Common myeloid progenitor, CD34-positive (primary cell): ENCODE data around the gene RASSF6.
"Not testable (repeated sequence)": the region's sequence is repeated elsewhere in the genome, so short reads cannot be mapped to it uniquely, and the experiment has no call there.

Experiments used
- CTCF ChIA-PET: fragments of 350-600 bp; sonication (Branson Sonifier 250); formaldehyde crosslinking; loops from one replicate; lab custom pipeline; 2021; ENCODE audit warnings: antibody characterized with exemption; lab: Charles Lee
- POLR2A ChIA-PET: fragments of 350-600 bp; sonication (Branson Sonifier 250); formaldehyde crosslinking; loops from one replicate; lab custom pipeline; 2021; ENCODE audit warnings: antibody characterized with exemption; lab: Charles Lee
- DNase-seq, 3 donors: peaks; one replicate each; pipeline versions ENCODE4 v3.0.0 to v3.0.0-alpha.2; 2013
- H3K27ac ChIP-seq, 2 experiments: 1 replicate in 1 of 2; 2 replicates in 1 of 2; pipeline ENCODE4 v1.7.0; 2013; ENCODE audit warnings: inconsistent platforms in 2 of 2, low read length in 2 of 2, mild to moderate bottlenecking in 2 of 2, low read depth in 1 of 2, moderate library complexity in 1 of 2; ENCODE audit not compliant: severe bottlenecking in 2 of 2, insufficient read depth in 1 of 2, poor library complexity in 1 of 2
- H3K27me3 ChIP-seq, 5 experiments: replicated peaks in 2 of 5; 1 replicate in 3 of 5; 2 replicates in 2 of 5; pipeline versions ENCODE4 v1.6.1 to v1.7.0; 2013; ENCODE audit warnings: low read length in 4 of 5, mild to moderate bottlenecking in 2 of 5, moderate library complexity in 2 of 5, inconsistent platforms in 1 of 5; ENCODE audit not compliant: insufficient read depth in 5 of 5, control insufficient read depth in 4 of 5
- H3K36me3 ChIP-seq, 4 experiments: 1 replicate in 2 of 4; 2 replicates in 2 of 4; pipeline versions ENCODE4 v1.6.1 to v1.7.0; 2013; ENCODE audit warnings: low read length in 3 of 4, control low read depth in 1 of 4, mild to moderate bottlenecking in 1 of 4; ENCODE audit not compliant: control insufficient read depth in 4 of 4, insufficient read depth in 4 of 4
- H3K4me1 ChIP-seq, 4 experiments: 1 replicate in 3 of 4; 2 replicates in 1 of 4; pipeline versions ENCODE4 v1.6.1 to v1.7.1; 2013; ENCODE audit warnings: low read length in 3 of 4, mild to moderate bottlenecking in 3 of 4, control low read depth in 1 of 4, inconsistent platforms in 1 of 4, moderate library complexity in 1 of 4; ENCODE audit not compliant: control insufficient read depth in 4 of 4, insufficient read depth in 4 of 4; ENCODE audit errors: control extremely low read depth in 1 of 4
- H3K4me3 ChIP-seq, 7 experiments: 1 replicate in 4 of 7; 2 replicates in 3 of 7; pipeline versions ENCODE4 v1.5.1 to v1.7.0; 2013; ENCODE audit warnings: mild to moderate bottlenecking in 7 of 7, low read length in 6 of 7, moderate library complexity in 6 of 7, inconsistent platforms in 2 of 7, low read depth in 2 of 7, control low read depth in 1 of 7; ENCODE audit not compliant: insufficient read depth in 4 of 7, control insufficient read depth in 1 of 7; ENCODE audit errors: extremely low read depth in 1 of 7
- H3K9me3 ChIP-seq, 5 experiments: 1 replicate in 4 of 5; 2 replicates in 1 of 5; pipeline versions ENCODE4 v1.6.1 to v1.7.1; 2013; ENCODE audit warnings: low read length in 4 of 5, mild to moderate bottlenecking in 2 of 5, inconsistent platforms in 1 of 5, low read depth in 1 of 5, moderate library complexity in 1 of 5; ENCODE audit not compliant: control insufficient read depth in 4 of 5, insufficient read depth in 2 of 5; ENCODE audit errors: control extremely low read depth in 1 of 5
- WGBS: methylation state at CpG from one replicate; pipeline ENCODE4 v1.1.5; 2013; ENCODE audit not compliant: insufficient coverage; 5-methylcytosine and 5-hydroxymethylcytosine counted together

RASSF6 gene

DNA sequence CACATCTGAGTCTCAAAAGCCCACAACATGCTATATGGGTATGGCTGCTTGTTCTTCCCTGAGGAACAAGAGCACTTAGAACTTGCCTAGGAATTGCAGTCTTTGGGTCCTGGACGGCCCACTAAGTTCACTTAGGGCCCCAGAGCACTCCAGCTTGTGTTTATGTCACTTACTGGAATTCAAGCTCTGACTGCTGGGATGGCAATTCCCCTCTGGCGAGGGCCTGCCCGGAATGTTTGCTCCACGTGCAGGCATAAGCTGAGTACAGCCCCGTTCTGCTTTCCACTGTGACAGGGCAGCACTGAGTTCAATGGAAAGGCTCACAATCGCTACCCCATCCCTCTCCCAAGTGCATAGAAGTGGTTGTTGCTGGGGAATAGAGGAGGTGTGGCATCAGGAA lies 25.9 kb upstream of the RASSF6 start:
- ChIA-PET POLR2A (no interaction called here), CTCF (interaction anchor here (0.6 to 1.1 kb wide), 2 partner anchors 18 to 42 kb away, joined by 3 read pairs; no protein-coding TSS in a partner anchor)
- Histone ChIP-seq H3K36me3 (no peaks in the 10 kb centered on the region), H3K27ac (no peak overlapping the region), H3K4me3 (no peak overlapping the region), H3K9me3 (peaks cover 0 to 5% (median 0%) of the 10 kb centered on the region in 5 experiments), H3K4me1 (no peaks in the 10 kb centered on the region), H3K27me3 (no peaks in the 10 kb centered on the region)
- no peak for DNase-seq
- 94% methylated on average over 5 of the region's 6 CpGs for WGBS

DNA sequence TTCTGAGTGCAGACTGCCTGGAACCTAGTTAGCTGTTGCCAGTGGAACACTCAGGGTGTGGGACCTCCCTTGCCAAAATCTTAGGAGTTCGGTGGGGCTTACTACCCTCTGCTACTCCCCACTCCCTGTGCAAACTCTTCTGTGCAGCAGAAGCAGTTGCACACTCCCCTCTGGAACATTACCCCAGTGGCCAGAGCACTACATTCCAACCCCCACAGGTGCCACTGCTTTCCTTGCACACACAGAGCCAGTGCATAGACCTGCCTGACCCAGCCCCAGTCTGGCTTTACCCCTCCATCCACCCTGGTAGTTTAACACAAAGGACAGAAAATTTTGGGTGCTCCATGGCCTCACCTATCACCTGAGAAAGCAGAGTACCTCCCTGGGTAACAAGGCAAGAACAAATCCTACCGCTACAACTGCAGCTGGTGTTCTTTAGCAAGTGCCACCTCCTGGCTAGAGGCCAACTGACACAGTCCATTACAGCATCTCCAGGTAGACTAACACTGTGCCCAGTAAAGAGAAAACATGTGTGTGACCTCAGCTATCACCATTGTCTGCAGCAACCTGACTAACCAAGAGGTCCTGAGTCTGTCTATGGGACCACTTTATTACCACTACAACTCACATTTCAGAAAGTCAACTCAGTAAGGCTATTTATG lies 11.5 kb upstream of the RASSF6 start:
- ChIA-PET POLR2A (no interaction called here), CTCF (interaction anchor here (1.0 to 2.3 kb wide), 2 partner anchors 25 to 36 kb away, joined by 4 to 6 read pairs; no protein-coding TSS in a partner anchor)
- 100% methylated on average over 2 of the region's 2 CpGs for WGBS
- no peak overlapping the region for H3K27ac ChIP-seq
- no peaks in the 10 kb centered on the region for H3K27me3 ChIP-seq
- H3K36me3 ChIP-seq: no peaks in the 10 kb centered on the region
- no peaks in the 10 kb centered on the region for H3K4me1 ChIP-seq
- H3K9me3 ChIP-seq: no peaks in the 10 kb centered on the region
- H3K4me3 ChIP-seq: no peak overlapping the region
- no peak for DNase-seq

DNA sequence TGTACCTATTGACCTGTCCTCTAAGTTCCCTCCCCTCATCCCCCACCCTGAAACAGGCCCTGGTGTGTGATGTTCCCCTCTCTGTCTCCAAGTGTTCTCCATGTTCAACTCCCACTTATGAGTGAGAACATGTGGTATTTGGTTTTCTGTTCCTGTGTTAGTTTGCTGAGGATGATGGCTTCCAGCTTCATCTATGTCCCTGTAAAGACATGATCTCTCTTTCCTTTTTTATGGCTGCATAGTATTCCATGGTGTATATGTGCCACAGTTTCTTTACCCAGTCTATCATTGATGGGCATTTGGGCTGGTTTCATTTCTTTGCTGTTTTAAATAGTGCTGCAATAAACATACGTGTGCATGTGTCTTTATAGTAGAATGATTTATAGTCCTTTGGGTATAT lies 8.6 kb upstream of the RASSF6 start:
- no CpG with 5 or more reads among the region's 1 CpG for WGBS
- POLR2A ChIA-PET: not testable (repeated sequence)
- CTCF ChIA-PET: interaction anchor here (0.9 kb wide), 1 partner anchor 32 kb away, joined by 4 read pairs; no protein-coding TSS in a partner anchor

DNA sequence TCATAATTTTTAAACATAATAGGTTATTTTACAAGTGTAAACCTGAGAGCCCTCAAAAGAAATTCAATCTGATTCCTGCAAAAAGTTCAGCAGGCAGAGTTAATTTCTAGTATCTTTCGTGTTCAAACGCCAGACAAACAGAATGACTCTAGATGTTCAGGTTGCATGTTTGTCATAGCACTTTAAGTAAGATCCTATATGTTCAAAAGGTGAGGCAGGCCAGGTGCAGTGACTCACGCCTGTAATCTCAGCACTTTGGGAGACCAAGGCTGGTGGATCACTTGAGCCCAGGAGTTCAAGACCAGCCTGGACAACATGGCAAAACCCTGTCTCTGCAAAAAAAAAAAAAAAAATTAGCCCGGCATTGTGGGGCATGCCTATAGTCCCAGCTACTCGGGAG lies 1.1 kb upstream of the RASSF6 start:
- CTCF ChIA-PET: no interaction called here
- 94% methylated on average over 3 of the region's 5 CpGs for WGBS
- no peaks in the 10 kb centered on the region for H3K27me3 ChIP-seq
- POLR2A ChIA-PET: no interaction called here
- H3K9me3 ChIP-seq: no peaks in the 10 kb centered on the region
- H3K27ac ChIP-seq: no peak overlapping the region
- H3K4me1 ChIP-seq: peaks cover 0 to 20% (median 10%) of the 10 kb centered on the region in 4 experiments
- H3K4me3 ChIP-seq: no peak overlapping the region
- H3K36me3 ChIP-seq: no peaks in the 10 kb centered on the region
- DNase-seq: no peak

More for the DNA sequence above, 8.6 kb upstream of the RASSF6 start:
- H3K27ac ChIP-seq, H3K4me3 ChIP-seq, DNase-seq, H3K4me1 ChIP-seq, H3K27me3 ChIP-seq, H3K36me3 ChIP-seq, H3K9me3 ChIP-seq: not testable (repeated sequence)

DNA sequence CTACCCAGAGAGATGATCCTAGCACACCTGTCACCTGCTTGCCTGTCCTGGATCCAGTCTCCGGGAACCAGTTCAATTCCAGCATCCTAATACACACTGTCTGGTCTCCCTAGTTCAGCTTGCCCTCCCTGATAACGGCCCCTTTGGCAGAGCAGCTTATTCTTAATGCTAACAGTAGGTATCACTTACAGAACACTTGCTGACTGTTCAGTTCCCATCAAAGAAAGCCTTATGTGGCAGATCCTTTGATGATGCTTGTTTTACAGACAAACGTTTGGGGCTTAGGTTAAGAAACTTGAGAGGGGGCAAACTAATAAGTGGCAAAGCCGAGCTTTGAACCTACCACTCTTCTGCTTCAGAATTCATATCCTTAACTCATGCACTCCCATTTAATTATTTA lies 890 bp downstream of the RASSF6 start:
- DNase-seq: no peak
- no peaks in the 10 kb centered on the region for H3K36me3 ChIP-seq
- CTCF ChIA-PET: interaction anchor here (0.8 to 1.6 kb wide), 3 partner anchors 25 to 44 kb away, joined by 3 to 4 read pairs (median 3); no protein-coding TSS in a partner anchor
- no peak overlapping the region for H3K27ac ChIP-seq
- H3K4me1 ChIP-seq: peaks cover 0 to 17% (median 8%) of the 10 kb centered on the region in 4 experiments
- POLR2A ChIA-PET: no interaction called here
- 73% methylated on average over 3 of the region's 4 CpGs for WGBS
- peak overlapping the region in 1 of 7 experiments; percentile 85 for H3K4me3 ChIP-seq
- no peaks in the 10 kb centered on the region for H3K9me3 ChIP-seq
- H3K27me3 ChIP-seq: no peaks in the 10 kb centered on the region

DNA sequence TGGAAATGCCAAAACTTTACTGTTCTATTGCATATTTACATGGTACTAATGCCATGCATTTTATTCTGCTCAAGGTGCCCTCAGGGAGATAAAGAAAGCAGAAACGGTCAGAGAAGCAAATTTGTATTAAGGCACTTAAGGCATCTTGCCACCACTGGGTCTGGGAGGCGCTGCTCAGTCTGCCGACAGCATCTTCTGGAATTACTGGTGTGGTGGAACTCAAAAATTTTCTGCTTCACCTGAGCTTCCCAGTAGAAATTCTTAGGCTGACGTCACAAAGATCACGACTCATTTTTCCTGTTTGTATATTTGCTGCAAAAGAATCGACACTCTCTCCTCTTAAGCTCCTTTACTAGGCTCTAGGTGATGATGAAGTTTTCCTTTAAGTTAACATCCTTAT lies 3.0 kb downstream of the RASSF6 start:
- H3K9me3 ChIP-seq: no peaks in the 10 kb centered on the region
- H3K4me1 ChIP-seq: peaks cover 0 to 17% (median 8%) of the 10 kb centered on the region in 4 experiments
- no peak overlapping the region for H3K27ac ChIP-seq
- POLR2A ChIA-PET: no interaction called here
- peak overlapping the region in 2 of 7 experiments; percentile 15 to 28 for H3K4me3 ChIP-seq
- CTCF ChIA-PET: interaction anchor here (1.0 kb wide), 1 partner anchor 19 kb away, joined by 3 read pairs; no protein-coding TSS in a partner anchor
- WGBS: 33% methylated on average over 3 of the region's 6 CpGs
- no peaks in the 10 kb centered on the region for H3K36me3 ChIP-seq
- H3K27me3 ChIP-seq: no peaks in the 10 kb centered on the region
- peak in 1 of 3 donors; percentile 29 for DNase-seq

DNA sequence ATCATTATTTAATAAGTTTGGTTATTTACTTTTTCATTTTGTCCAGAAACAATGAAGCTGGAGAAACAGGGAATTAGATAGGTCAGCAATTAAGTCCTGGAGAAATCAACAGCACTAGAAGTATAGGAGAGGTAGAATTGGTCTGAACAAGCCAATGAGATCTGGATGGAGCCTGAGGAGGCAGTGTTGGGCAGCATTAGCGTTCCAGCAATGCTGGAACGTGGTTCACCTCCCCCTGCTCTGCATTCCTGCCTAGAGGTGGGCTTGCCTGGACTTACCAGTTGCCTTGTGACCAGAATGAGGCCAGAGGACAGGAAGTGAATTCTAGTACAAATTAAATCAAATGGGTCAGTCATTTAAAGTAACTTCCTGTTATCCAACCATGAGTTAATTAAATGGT lies 4.6 kb downstream of the RASSF6 start:
- ChIA-PET CTCF (no interaction called here), POLR2A (no interaction called here)
- WGBS: 100% methylated on average over 1 of the region's 2 CpGs
- no peak overlapping the region for H3K4me3 ChIP-seq
- DNase-seq: no peak
- peaks cover 0 to 12% (median 5%) of the 10 kb centered on the region in 4 experiments for H3K4me1 ChIP-seq
- H3K27ac ChIP-seq: no peak overlapping the region
- H3K36me3 ChIP-seq: peaks cover 0 to 2% (median 0%) of the 10 kb centered on the region in 4 experiments
- H3K27me3 ChIP-seq: no peaks in the 10 kb centered on the region
- no peaks in the 10 kb centered on the region for H3K9me3 ChIP-seq
